Upper lobe of left lung (tissue), 4 donors: ENCODE measurements around the gene ADCY2.

Experiments
- CTCF ChIP-seq, 6 experiments: fragments of 450-650 bp in 4 of 6; fragments of 200-600 bp in 2 of 6; sonication (generic) in 2 of 6; IDR thresholded peaks; one replicate each; pipeline ENCODE4 v1.5.1; 2016 to 2019; ENCODE audit warnings: antibody characterized with exemption in 6 of 6
- POLR2A ChIP-seq, 4 donors: fragments of 450-650 bp; IDR thresholded peaks; one replicate each; pipeline ENCODE4 v1.5.1; 2016 to 2017; ENCODE audit warnings: antibody characterized with exemption in 4 of 4, mild to moderate bottlenecking in 2 of 4

GRCh38 chr5:7763621-7764072 is 367.7 kb downstream of the ADCY2 start:
- no peak for TF ChIP-seq CTCF (IDR thresholded peaks at IDR 0.05)
- no peak for TF ChIP-seq POLR2A (IDR thresholded peaks at IDR 0.05)
